Activated CD8-positive, alpha-beta T cell treated with anti-CD3 and anti-CD28 coated beads, Interleukin-2, amount 10 ng/mL, durations not matched to agents 7 days and 5 days (primary cell): ENCODE data around the gene KCNG2. TPM values are rescaled to one million over a fixed set of nuclear protein-coding genes. Genes with fewer than 3 reads are reported as not detected.

ENCODE experiments used
- ATAC-seq: fragments of 150-1000 bp; cut with Tn5 transposase; one replicate; pipeline ENCODE4 v1.10.0; 2021; ENCODE audit warnings: moderate library complexity
- CTCF ChIA-PET: fragments of 350-600 bp; sonication (Branson Sonifier 250); formaldehyde crosslinking; loops from one replicate; lab custom pipeline; 2021; ENCODE audit warnings: antibody characterized with exemption; lab: Charles Lee
- POLR2A ChIA-PET: fragments of 350-600 bp; sonication (Branson Sonifier 250); formaldehyde crosslinking; loops from one replicate; lab custom pipeline; 2021; ENCODE audit warnings: antibody characterized with exemption; lab: Charles Lee
- DNase-seq: peaks from one replicate; pipeline ENCODE4 v3.0.0-alpha.2; 2020
- H3K27ac Mint-ChIP-seq: one replicate; pipeline ENCODE4 v1.8.0; 2021; ENCODE audit warnings: mild to moderate bottlenecking, mixed read lengths
- H3K27me3 Mint-ChIP-seq: one replicate; pipeline ENCODE4 v1.8.0; 2021; ENCODE audit warnings: low read depth, mixed read lengths
- H3K36me3 Mint-ChIP-seq: one replicate; pipeline ENCODE4 v1.8.0; 2021; ENCODE audit warnings: low read depth, mixed read lengths
- H3K4me1 Mint-ChIP-seq: one replicate; pipeline ENCODE4 v1.8.0; 2021; ENCODE audit warnings: low read depth, mixed read lengths
- H3K4me3 Mint-ChIP-seq: one replicate; pipeline ENCODE4 v1.8.0; 2021; ENCODE audit warnings: mild to moderate bottlenecking, mixed read lengths
- H3K9me3 Mint-ChIP-seq: one replicate; pipeline ENCODE4 v1.8.0; 2022; ENCODE audit warnings: mixed read lengths; ENCODE audit not compliant: insufficient read depth
- total RNA-seq, 2 experiments: library from RNA; stranded (reverse); gene quantifications; one replicate each; pipeline ENCODE4 v1.2.3, GENCODE V29; 2021

The KCNG2 gene
- total RNA-seq, 2 experiments from 2014 or later = not detected

DNA sequence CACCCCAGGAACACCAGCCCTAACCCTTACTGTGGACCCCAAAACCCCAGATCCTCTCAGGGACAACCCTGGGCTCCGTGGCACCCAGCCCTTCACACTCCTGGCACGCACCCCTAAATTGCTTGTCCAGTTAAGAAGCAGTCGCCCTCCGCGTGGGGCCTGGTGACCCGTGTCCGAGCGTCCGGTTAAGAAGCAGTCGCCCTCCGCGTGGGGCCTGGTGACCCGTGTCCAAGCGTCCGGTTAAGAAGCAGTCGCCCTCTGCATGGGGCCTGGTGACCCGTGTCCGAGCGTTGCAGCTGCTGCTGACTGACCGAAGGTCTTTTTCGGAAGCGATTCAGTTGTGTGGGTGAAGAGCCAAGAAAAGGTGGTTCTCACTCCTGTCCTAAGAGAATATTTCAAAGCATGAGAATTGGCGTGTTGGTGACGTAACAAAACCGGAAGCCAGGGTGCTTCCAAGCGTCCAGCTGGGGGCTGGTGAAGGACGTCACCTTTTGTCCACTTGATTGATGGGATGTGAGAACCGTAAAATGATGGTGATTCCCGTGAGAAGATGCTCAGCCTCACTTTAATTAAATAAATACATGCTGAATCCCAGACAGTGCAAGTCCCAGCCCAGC is 70.5 kb downstream of the KCNG2 start:
- H3K27me3 Mint-ChIP-seq = no peaks in the 10 kb centered on the region
- H3K36me3 Mint-ChIP-seq = no peaks in the 10 kb centered on the region
- POLR2A ChIA-PET = no interaction called here
- no peak overlapping the region for H3K4me3 Mint-ChIP-seq
- no peak for ATAC-seq
- no peak overlapping the region for H3K27ac Mint-ChIP-seq
- CTCF ChIA-PET = no interaction called here
- H3K9me3 Mint-ChIP-seq = no peaks in the 10 kb centered on the region
- H3K4me1 Mint-ChIP-seq = no peaks in the 10 kb centered on the region
- no peak for DNase-seq

DNA sequence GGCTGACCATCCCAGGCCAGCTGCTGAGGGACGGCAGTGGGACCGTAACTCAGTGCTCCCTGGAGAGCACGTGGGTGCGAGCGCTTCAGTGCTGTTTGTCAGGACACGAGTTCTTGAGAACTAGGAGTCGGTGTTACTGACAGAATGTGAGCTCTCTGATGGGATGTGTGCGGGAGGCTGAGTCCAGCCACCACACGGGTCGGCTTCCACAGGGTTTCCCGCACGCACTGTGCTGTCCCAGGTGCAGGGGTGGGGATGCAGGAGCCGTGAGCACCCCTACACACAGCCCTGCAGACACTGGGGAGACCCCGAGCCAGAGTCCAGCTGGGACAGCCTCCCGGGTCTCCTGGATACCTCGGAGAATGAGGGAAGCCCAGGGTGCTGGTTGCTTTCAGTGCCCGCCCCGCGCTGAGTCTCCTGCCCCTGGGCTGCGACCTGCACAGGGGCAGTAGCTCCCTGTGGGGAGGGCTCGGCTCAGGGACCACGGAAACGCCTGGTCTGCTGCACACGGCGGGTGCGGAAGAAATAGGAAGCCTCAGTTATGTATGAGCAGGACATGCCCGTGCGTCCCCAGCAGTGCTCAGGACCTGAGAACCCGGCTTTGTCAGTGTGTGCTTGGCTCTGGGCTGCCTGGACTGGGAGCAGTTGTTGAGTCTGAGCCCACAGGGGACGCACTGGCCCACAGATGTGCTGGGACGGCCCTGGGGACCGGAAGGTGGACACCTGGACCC is 71.2 kb downstream of the KCNG2 start:
- CTCF ChIA-PET = no interaction called here
- Mint-ChIP-seq H3K9me3 (no peaks in the 10 kb centered on the region), H3K36me3 (no peaks in the 10 kb centered on the region), H3K4me1 (no peaks in the 10 kb centered on the region), H3K27me3 (no peaks in the 10 kb centered on the region), H3K4me3 (no peak overlapping the region), H3K27ac (no peak overlapping the region)
- no peak for DNase-seq
- no peak for ATAC-seq
- POLR2A ChIA-PET = no interaction called here

DNA sequence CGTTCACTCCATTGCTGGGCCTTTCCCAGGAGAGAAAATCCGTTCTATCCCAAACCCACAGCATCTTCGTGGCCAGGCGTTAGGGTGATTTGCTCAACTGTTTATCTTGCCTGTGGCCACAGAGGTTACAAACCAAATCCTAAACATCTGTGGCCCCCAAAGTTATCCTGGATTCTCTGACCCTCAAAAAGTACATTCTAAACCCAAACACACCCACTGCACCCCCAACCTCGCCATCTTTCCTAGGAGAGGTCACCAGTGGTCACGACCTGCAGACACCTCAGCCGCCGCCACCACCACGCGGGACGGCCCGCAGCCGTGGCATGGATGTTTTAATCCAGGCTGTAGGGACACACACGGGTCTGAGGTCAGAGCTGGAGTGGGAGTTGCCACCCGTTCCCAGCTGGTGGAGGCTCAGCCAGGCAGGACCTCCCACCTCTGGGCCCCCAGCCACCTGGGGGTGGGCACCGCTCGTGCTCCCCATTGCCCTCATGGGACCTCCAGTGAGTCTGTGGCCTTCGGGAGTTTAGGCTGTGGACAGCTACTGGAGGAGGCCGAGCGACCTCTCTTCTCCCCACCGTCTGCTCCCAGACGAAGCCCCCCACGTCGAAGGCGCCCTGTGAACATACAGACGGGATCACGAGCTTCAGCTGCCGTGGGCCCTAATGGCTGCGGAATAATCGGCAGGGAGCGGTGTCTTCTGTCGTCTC is 72.0 kb downstream of the KCNG2 start:
- Mint-ChIP-seq H3K27me3 (no peaks in the 10 kb centered on the region), H3K9me3 (no peaks in the 10 kb centered on the region)
- no peak for ATAC-seq

DNA sequence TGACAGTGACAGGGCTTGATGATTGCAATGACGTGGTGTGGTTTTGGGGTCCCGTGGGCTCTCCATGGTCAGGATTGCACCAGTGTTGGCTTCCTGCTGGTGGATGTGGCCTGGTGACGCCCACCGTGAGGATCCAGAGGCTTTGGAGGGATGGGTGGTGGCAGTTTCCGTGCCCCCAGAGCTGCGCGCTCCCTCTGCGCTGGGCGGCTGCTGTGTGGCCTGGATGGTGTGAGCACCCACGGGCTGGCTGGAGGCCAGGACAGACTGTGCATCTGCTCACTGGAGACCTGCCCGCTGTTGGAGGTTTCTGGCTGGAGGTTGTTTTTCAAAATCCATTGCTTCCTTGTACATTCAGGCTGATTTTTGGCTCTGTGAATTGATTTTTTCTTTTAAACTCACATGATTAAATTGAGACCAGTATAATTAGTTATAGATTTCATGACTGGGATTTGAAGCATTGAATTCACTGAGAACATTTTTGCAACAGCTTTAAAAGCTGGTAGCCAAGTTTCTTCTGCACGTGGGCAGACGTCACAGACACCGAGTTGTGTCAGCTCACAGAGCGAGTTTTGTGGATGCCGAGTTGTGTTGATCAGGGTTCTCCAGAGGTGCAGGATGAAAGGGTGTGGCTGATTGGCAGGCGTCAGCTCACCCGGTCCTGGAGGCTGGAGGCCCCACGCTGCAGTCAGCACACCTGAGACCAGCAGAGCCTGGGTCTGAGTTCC is 72.7 kb downstream of the KCNG2 start:
- ATAC-seq (no peak), DNase-seq (no peak)
- Mint-ChIP-seq H3K4me3 (no peak overlapping the region), H3K9me3 (no peaks in the 10 kb centered on the region), H3K27me3 (no peaks in the 10 kb centered on the region), H3K4me1 (no peaks in the 10 kb centered on the region), H3K36me3 (no peaks in the 10 kb centered on the region), H3K27ac (no peak overlapping the region)
- ChIA-PET CTCF (no interaction called here), POLR2A (no interaction called here)

More for the DNA sequence above, 72.0 kb downstream of the KCNG2 start:
- Mint-ChIP-seq H3K4me1 (no peaks in the 10 kb centered on the region), H3K36me3 (no peaks in the 10 kb centered on the region), H3K27ac (no peak overlapping the region), H3K4me3 (no peak overlapping the region)
- CTCF ChIA-PET = no interaction called here
- POLR2A ChIA-PET = no interaction called here
- DNase-seq = no peak

DNA sequence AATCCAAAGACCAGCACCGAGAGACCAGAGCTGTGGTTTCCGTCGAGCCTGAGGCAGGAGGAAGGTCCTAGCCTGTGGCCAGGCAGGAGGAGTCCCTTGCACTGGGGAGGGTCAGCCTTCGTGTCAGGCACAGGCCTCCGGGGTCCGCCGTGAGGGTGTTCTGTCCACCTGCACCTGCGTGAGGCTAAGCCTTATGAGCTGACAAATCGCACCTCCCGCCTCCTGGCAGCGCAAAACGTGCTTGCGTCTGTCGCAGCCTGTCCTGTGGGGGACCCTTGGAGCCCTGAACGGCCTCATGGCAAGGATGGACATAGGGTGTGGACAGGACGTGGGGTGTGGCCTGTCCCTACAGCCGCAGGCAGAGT is 73.3 kb downstream of the KCNG2 start:
- no peak overlapping the region for H3K4me3 Mint-ChIP-seq
- DNase-seq = no peak
- no peaks in the 10 kb centered on the region for H3K27me3 Mint-ChIP-seq
- no peaks in the 10 kb centered on the region for H3K4me1 Mint-ChIP-seq
- ChIA-PET CTCF (no interaction called here), POLR2A (no interaction called here)
- no peaks in the 10 kb centered on the region for H3K9me3 Mint-ChIP-seq
- no peak overlapping the region for H3K27ac Mint-ChIP-seq
- no peak for ATAC-seq
- H3K36me3 Mint-ChIP-seq = no peaks in the 10 kb centered on the region

DNA sequence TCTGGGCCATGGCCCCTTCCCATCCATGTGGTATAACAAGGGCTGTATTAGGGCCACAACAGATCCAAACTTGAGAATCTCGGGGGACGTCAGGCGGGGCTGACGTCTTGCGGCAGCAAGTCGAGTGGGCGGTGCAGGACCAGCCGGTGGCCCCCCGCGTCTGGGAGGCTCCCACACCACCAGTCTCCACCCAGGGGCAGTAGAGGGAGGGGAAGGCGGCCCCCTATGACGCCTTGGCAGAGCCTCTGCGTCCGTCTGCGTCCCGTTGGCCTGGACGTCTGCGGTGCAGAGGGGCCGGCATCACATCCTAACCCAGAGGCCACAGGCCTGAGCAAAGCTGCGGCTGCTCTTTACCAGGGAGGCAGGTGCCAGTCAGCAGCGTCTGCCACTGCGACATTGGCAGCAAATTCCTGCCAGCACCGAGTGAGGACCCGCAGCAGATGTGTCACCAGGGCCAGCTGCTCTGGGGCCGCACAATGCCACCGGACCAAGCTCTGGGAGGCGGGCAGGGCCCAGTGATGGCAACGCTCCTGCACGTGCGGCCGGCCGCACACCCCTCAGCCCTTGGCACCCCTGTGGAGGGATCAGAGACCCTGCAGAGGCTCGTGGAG is 73.8 kb downstream of the KCNG2 start:
- Mint-ChIP-seq H3K27ac (no peak overlapping the region), H3K36me3 (no peaks in the 10 kb centered on the region), H3K4me1 (no peaks in the 10 kb centered on the region), H3K9me3 (no peaks in the 10 kb centered on the region), H3K27me3 (no peaks in the 10 kb centered on the region), H3K4me3 (no peak overlapping the region)
- ChIA-PET CTCF (no interaction called here), POLR2A (no interaction called here)
- no peak for DNase-seq
- ATAC-seq = no peak

DNA sequence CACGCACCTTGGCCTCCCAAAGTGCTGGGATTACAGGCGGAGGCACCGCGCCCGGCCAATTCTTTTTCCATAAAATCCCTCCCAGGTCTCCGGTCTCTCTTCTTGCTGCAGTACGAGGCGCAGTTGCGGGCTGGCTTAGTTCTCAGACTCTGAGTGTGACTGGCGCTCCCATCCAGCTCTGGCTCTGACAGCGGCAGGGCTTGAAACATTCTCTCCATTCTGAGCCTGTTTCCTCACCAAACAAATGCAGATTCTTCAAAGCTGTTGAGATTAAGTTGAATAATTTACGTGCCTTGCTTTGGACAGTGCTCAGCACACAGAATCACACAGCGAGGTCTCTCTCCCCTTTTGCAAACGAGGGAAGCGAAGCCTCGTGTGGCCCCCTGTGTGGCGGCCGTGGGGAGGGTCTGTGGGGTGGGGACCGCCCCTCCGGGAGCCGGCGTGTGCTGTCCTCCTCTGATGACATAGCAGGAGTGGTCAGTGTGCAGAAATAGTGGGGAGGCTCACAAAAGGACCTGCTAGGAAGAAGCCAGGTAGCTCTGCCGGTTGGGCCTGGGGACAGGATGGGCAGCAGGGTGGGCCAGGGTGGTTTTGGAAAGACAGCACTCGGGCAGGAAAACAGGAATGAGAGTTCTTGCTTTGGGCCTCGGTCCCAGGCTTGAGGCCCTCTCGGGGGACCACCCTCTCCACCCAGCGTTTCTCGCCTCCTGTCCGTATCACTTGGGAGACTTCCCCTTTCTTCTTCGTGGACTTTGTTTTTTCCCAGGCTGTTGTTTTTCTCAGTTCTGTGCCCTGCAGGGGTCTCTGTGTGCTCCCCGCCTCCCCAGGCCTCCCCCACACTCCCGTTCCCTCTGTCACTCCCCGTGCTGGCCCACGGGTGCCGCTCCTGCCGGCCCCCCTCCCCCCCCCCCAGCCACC is 75.0 kb downstream of the KCNG2 start:
- Mint-ChIP-seq H3K27ac (no peak overlapping the region), H3K9me3 (no peaks in the 10 kb centered on the region), H3K27me3 (no peaks in the 10 kb centered on the region), H3K4me1 (no peaks in the 10 kb centered on the region), H3K4me3 (no peak overlapping the region), H3K36me3 (no peaks in the 10 kb centered on the region)
- DNase-seq (no peak), ATAC-seq (no peak)
- ChIA-PET POLR2A (no interaction called here), CTCF (no interaction called here)

DNA sequence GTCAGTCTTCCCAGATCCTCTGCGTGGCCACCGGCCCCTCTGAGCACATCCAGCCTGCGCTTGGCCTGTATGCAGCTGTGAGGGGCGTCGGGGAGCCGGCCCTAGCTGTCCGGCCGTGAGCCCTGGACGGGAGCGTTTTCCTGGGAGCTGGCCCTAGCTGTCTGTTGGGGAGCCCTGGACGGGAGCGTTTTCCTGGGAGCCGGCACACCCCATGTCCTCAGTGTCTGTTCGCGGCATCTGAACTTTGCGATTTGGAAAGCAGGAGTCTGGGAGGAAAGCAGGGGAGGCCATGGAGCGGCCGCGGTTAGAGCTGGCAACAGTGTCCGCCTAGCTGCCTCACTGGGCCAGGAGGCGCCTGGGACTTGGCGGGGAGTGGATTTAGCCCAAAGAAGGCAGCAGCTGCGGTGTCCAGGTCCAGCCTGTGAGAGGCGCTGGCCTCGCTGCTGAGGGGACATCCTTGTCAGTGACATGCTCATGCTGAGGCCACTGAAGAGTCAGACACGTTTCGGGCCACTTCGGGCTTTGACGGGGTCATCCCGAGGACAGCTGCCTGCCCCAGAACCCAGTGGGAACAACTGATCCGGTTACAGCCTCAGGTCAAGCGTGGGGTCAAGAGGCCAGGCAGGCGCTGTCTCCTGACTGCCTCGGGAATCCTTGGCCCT is 75.8 kb downstream of the KCNG2 start:
- Mint-ChIP-seq H3K4me3 (no peak overlapping the region), H3K27me3 (no peaks in the 10 kb centered on the region), H3K36me3 (no peaks in the 10 kb centered on the region), H3K27ac (no peak overlapping the region), H3K4me1 (no peaks in the 10 kb centered on the region), H3K9me3 (no peaks in the 10 kb centered on the region)
- DNase-seq (no peak), ATAC-seq (no peak)
- ChIA-PET POLR2A (no interaction called here), CTCF (no interaction called here)

DNA sequence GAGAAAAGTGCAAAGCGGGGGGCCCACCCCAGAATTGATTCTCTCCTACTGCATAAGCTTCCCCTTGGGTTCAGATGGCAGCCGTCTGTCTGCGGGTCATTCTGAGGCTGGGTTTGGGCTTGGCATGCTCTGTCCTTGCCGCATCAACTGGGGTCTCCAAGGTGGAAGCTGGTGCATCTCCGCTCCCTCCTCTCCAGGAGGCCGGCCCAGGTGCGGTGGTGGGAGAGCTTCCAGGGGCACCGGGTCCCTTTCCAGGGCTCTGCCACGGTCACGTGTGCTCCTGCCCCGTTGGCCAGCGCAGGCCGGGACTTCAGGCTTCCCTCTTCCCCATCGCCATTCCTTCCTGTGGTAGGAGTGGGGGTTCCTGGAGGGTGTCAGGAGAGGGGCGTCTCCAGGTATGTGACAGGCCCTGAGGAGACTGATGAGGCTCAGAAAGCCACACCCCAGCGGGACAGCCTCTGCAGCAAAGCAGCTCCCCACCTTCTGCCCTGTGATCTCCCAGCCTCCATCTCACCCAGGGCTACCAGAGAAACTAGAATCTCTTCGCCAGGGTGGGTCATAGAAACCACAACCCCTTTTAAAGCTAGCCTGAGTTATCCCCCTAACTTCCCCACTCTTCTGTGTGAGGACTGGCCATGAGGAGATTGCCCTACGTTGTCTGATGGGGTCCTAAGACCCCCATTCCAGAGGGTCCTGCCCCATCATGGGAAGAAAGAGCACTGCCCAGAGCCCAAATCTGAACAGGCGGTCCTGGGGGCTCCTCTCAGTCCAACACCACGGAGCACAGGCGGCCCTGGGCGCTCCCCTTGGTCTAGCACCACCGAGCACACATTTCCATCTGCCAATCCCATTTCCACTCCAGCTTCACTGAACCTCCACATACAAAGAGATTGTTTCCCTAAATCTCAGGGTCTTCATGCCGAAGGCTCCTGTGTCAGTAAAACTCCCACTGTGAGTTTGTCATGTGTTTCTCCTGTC is 77.1 kb downstream of the KCNG2 start:
- H3K4me1 Mint-ChIP-seq = no peaks in the 10 kb centered on the region
- ChIA-PET CTCF (no interaction called here), POLR2A (no interaction called here)
- DNase-seq = no peak
- H3K36me3 Mint-ChIP-seq = no peaks in the 10 kb centered on the region
- no peaks in the 10 kb centered on the region for H3K9me3 Mint-ChIP-seq
- no peak overlapping the region for H3K27ac Mint-ChIP-seq
- no peak for ATAC-seq
- H3K4me3 Mint-ChIP-seq = no peak overlapping the region
- H3K27me3 Mint-ChIP-seq = no peaks in the 10 kb centered on the region

DNA sequence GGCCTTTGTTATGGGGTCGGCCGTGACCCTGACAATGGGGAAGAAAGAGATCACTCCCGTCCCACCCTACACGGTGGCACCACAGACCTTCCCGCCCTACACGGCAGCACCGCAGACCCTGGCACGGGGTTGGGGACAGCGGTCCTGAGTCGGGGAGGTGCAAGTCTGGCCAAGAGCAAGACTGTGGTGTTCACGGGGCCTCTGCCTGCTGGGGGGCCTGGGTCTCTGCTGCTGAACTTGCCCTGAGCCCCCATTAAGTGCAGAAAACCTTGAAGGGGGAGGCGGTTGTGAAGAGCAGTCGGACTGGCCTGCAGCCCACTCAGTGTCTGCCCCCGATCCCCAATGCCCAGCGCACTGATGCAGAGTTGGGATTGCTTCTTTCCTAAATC is 77.8 kb downstream of the KCNG2 start:
- Mint-ChIP-seq H3K36me3 (no peaks in the 10 kb centered on the region), H3K4me1 (no peaks in the 10 kb centered on the region), H3K9me3 (no peaks in the 10 kb centered on the region), H3K4me3 (no peak overlapping the region), H3K27me3 (no peaks in the 10 kb centered on the region), H3K27ac (no peak overlapping the region)
- ChIA-PET POLR2A (no interaction called here), CTCF (no interaction called here)
- no peak for ATAC-seq
- no peak for DNase-seq
